T-helper 1 cell treated with Interleukin-12 subunit alpha and Interleukin-12 subunit beta and Interleukin-4 antibody, amounts not matched to agents 30 μg/mL and 1 μg/mL, for 36 hours (primary cell): ENCODE data around the gene STAM2.
"Not testable (repeated sequence)": the region's sequence is repeated elsewhere in the genome, so short reads cannot be mapped to it uniquely, and the experiment has no call there.

Experiments
- H3K27ac Mint-ChIP-seq: one replicate; pipeline ENCODE4 v1.8.0; 2021; ENCODE audit warnings: mild to moderate bottlenecking, mixed read lengths
- H3K27me3 Mint-ChIP-seq: one replicate; pipeline ENCODE4 v1.8.0; 2021; ENCODE audit warnings: low read depth, mixed read lengths
- H3K36me3 Mint-ChIP-seq: one replicate; pipeline ENCODE4 v1.8.0; 2021; ENCODE audit warnings: low read depth, mixed read lengths
- H3K4me1 Mint-ChIP-seq: one replicate; pipeline ENCODE4 v1.8.0; 2021; ENCODE audit warnings: low read depth, mixed read lengths
- H3K4me3 Mint-ChIP-seq: one replicate; pipeline ENCODE4 v1.8.0; 2021; ENCODE audit warnings: mild to moderate bottlenecking, moderate library complexity, mixed read lengths
- H3K9me3 Mint-ChIP-seq: one replicate; pipeline ENCODE4 v1.8.0; 2021; ENCODE audit warnings: mixed read lengths

Gene STAM2

GRCh38 chr2:152175368-152176112 is at the start of gene STAM2:
STAM2 (minus strand) TSS chr2:152175763; CDS start chr2:152175642, 121 bp downstream.
- Mint-ChIP-seq H3K4me1 (peaks cover 25% of the 10 kb centered on the region), H3K27ac (peak within 1 kb of the TSS; percentile 98), H3K27me3 (peaks cover 3% of the 10 kb centered on the region), H3K4me3 (peak within 1 kb of the TSS; percentile 94), H3K36me3 (peaks cover 2% of the 10 kb centered on the region), H3K9me3 (no peaks in the 10 kb centered on the region)

GRCh38 chr2:152223977-152224376 is 48.4 kb upstream of the STAM2 start:
- Mint-ChIP-seq H3K36me3 (no peaks in the 10 kb centered on the region), H3K27ac (no peak overlapping the region), H3K4me1 (no peaks in the 10 kb centered on the region), H3K9me3 (no peaks in the 10 kb centered on the region), H3K4me3 (no peak overlapping the region), H3K27me3 (peaks cover 12% of the 10 kb centered on the region)

GRCh38 chr2:152222975-152223637 is 47.5 kb upstream of the STAM2 start:
- Mint-ChIP-seq H3K36me3 (no peaks in the 10 kb centered on the region), H3K27me3 (peaks cover 12% of the 10 kb centered on the region), H3K4me3 (no peak overlapping the region)

GRCh38 chr2:152221839-152222238 is 46.3 kb upstream of the STAM2 start:
- no peaks in the 10 kb centered on the region for H3K4me1 Mint-ChIP-seq
- no peaks in the 10 kb centered on the region for H3K36me3 Mint-ChIP-seq
- H3K27ac Mint-ChIP-seq = no peak overlapping the region
- H3K9me3 Mint-ChIP-seq = no peaks in the 10 kb centered on the region
- no peak overlapping the region for H3K4me3 Mint-ChIP-seq
- peaks cover 8% of the 10 kb centered on the region for H3K27me3 Mint-ChIP-seq

More at GRCh38 chr2:152222975-152223637, 47.5 kb upstream of the STAM2 start:
- Mint-ChIP-seq H3K4me1 (no peaks in the 10 kb centered on the region), H3K9me3 (no peaks in the 10 kb centered on the region), H3K27ac (no peak overlapping the region)

GRCh38 chr2:152219077-152219828 is 43.7 kb upstream of the STAM2 start:
- no peaks in the 10 kb centered on the region for H3K9me3 Mint-ChIP-seq
- H3K4me3 Mint-ChIP-seq = no peak overlapping the region
- H3K27ac Mint-ChIP-seq = no peak overlapping the region
- H3K27me3 Mint-ChIP-seq = peaks cover 4% of the 10 kb centered on the region
- H3K36me3 Mint-ChIP-seq = no peaks in the 10 kb centered on the region
- H3K4me1 Mint-ChIP-seq = no peaks in the 10 kb centered on the region

GRCh38 chr2:152201466-152201830 is 25.9 kb upstream of the STAM2 start:
- Mint-ChIP-seq H3K9me3 (no peaks in the 10 kb centered on the region), H3K4me1 (peaks cover 6% of the 10 kb centered on the region), H3K36me3 (no peaks in the 10 kb centered on the region), H3K4me3 (no peak overlapping the region), H3K27me3 (peaks cover 6% of the 10 kb centered on the region), H3K27ac (no peak overlapping the region)

- no peak overlapping the region for H3K4me3 Mint-ChIP-seq
- no peaks in the 10 kb centered on the region for H3K9me3 Mint-ChIP-seq
- H3K27me3 Mint-ChIP-seq = peaks cover 10% of the 10 kb centered on the region
- no peaks in the 10 kb centered on the region for H3K36me3 Mint-ChIP-seq
- no peak overlapping the region for H3K27ac Mint-ChIP-seq
- H3K4me1 Mint-ChIP-seq = peaks cover 6% of the 10 kb centered on the region
Measured at GRCh38 chr2:152200565-152201465, 25.3 kb upstream of the STAM2 start.

- no peaks in the 10 kb centered on the region for H3K36me3 Mint-ChIP-seq
- no peaks in the 10 kb centered on the region for H3K9me3 Mint-ChIP-seq
- peaks cover 6% of the 10 kb centered on the region for H3K4me1 Mint-ChIP-seq
- no peak overlapping the region for H3K27ac Mint-ChIP-seq
- H3K4me3 Mint-ChIP-seq = no peak overlapping the region
- H3K27me3 Mint-ChIP-seq = peaks cover 11% of the 10 kb centered on the region
Measured at GRCh38 chr2:152200101-152200500, 24.5 kb upstream of the STAM2 start.

- Mint-ChIP-seq H3K36me3 (no peaks in the 10 kb centered on the region), H3K27ac (no peak overlapping the region), H3K27me3 (peaks cover 11% of the 10 kb centered on the region), H3K9me3 (no peaks in the 10 kb centered on the region), H3K4me3 (no peak overlapping the region), H3K4me1 (peaks cover 3% of the 10 kb centered on the region)
Measured at GRCh38 chr2:152198499-152198898, 22.9 kb upstream of the STAM2 start.

GRCh38 chr2:152197508-152198284 is 22.1 kb upstream of the STAM2 start:
- H3K4me3 Mint-ChIP-seq, H3K27ac Mint-ChIP-seq, H3K4me1 Mint-ChIP-seq, H3K9me3 Mint-ChIP-seq, H3K36me3 Mint-ChIP-seq: not testable (repeated sequence)
- H3K27me3 Mint-ChIP-seq = peaks cover 11% of the 10 kb centered on the region

- Mint-ChIP-seq H3K4me3 (no peak overlapping the region), H3K9me3 (no peaks in the 10 kb centered on the region), H3K27me3 (no peaks in the 10 kb centered on the region), H3K27ac (no peak overlapping the region), H3K4me1 (peaks cover 2% of the 10 kb centered on the region), H3K36me3 (no peaks in the 10 kb centered on the region)
Measured at GRCh38 chr2:152189622-152190495, 14.3 kb upstream of the STAM2 start.

GRCh38 chr2:152186808-152187207 is 11.2 kb upstream of the STAM2 start:
- H3K4me1 Mint-ChIP-seq, H3K36me3 Mint-ChIP-seq, H3K27me3 Mint-ChIP-seq, H3K4me3 Mint-ChIP-seq, H3K9me3 Mint-ChIP-seq, H3K27ac Mint-ChIP-seq: not testable (repeated sequence)

GRCh38 chr2:152186262-152186661 is 10.7 kb upstream of the STAM2 start:
- no peak overlapping the region for H3K27ac Mint-ChIP-seq
- H3K4me1 Mint-ChIP-seq = peaks cover 5% of the 10 kb centered on the region
- H3K9me3 Mint-ChIP-seq = no peaks in the 10 kb centered on the region
- H3K36me3 Mint-ChIP-seq = no peaks in the 10 kb centered on the region
- H3K4me3 Mint-ChIP-seq = no peak overlapping the region
- H3K27me3 Mint-ChIP-seq = no peaks in the 10 kb centered on the region
